ENCODE data around the gene CYB561. TPM values are rescaled to one million over a fixed set of nuclear protein-coding genes. Genes with fewer than 3 reads are reported as not detected.
A peak's percentile ranks its signal among the peaks of the same experiment; 100 is the strongest.

CYB561 gene
- total and polyA plus RNA-seq, 7 donors = 1.5 to 4.2 (median 2.9) TPM

DNA sequence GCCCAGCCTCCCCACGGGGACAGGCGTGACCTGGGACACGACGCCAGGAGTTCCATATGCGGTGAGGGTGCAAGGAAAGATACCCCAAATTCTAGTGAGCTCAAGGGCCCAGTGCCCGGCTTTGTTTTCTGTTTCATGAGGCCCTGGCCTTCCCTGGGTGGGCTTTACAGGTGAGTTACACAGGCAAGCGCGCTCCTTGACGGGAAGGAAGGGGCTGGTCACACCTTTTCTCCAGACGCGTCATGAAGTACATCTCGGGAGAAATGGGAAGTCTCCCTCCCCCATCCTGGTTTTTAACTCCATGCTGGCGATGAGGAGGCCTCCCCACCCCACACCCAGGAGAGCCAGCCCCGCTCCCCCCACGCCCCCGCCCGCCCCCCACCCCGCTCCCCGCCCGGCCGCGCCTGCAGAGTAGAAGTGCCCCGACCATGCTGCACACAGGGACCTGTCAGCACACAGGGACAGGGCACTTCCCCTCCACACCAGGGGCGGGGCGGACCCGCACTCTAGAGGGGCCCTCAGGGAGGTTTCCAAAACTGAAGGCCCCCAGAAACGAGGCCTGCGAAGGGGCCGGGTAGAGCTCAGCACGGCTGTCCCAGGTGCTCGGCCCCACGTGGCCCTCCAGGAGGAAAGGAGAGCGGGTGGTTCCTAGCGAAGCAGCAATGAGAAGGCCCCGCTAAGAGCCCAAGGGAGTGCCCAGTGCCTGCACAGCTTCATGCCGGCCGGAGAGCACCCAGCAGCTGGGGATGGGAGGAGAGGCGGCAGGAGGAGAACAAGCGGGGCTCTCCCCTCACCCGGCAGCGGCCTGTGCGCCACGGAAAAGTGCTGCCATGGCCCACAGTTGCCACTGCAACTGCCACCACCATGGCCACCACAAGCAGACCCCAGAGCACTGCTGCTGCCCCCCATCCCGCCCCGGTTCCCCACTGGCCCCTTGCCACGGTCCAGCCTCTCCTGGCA, 7.7 kb downstream of the CYB561 start:
- Histone ChIP-seq H3K36me3 (ENCODE audit: insufficient read depth in 1 of 2, low read depth in 1 of 2) (no peaks in the 10 kb centered on the region), H3K4me1 (peaks cover 11% of the 10 kb centered on the region), H3K27me3 (ENCODE audit: insufficient read depth in 3 of 3, low read length in 2 of 3) (peaks cover 0 to 8% (median 2%) of the 10 kb centered on the region in 3 donors), H3K4me3 (no peak overlapping the region), H3K9me3 (no peaks in the 10 kb centered on the region), H3K27ac (no peak overlapping the region)
- WGBS, 3 donors = 40 to 55% (median 52%) methylated on average over 35 to 46 of the region's 46 CpGs
- DNase-seq = no peak
- no peak for ATAC-seq
- TF ChIP-seq CTCF (IDR thresholded peaks at IDR 0.05) = no peak
- intact Hi-C loops (cut with DNase I) = no loop called here

GRCh38 chr17:63437287-63438091, 8.6 kb downstream of the CYB561 start:
- Histone ChIP-seq H3K9me3 (no peaks in the 10 kb centered on the region), H3K4me1 (peaks cover 11% of the 10 kb centered on the region), H3K4me3 (no peak overlapping the region), H3K36me3 (ENCODE audit: insufficient read depth in 1 of 2, low read depth in 1 of 2) (no peaks in the 10 kb centered on the region), H3K27ac (no peak overlapping the region), H3K27me3 (ENCODE audit: insufficient read depth in 3 of 3, low read length in 2 of 3) (peaks cover 0 to 8% (median 2%) of the 10 kb centered on the region in 3 donors)
- no peak for ATAC-seq
- DNase-seq = peak in 1 of 2 donors; percentile 64
- no peak for TF ChIP-seq CTCF (IDR thresholded peaks at IDR 0.05)
- 44 to 55% (median 54%) methylated on average over 51 to 55 of the region's 55 CpGs for WGBS, 3 donors
- intact Hi-C loops (cut with DNase I) = loop anchor here in 1 of 2 donors (2.0 kb wide), 1 partner anchor 25 kb away; no protein-coding TSS in a partner anchor

DNA sequence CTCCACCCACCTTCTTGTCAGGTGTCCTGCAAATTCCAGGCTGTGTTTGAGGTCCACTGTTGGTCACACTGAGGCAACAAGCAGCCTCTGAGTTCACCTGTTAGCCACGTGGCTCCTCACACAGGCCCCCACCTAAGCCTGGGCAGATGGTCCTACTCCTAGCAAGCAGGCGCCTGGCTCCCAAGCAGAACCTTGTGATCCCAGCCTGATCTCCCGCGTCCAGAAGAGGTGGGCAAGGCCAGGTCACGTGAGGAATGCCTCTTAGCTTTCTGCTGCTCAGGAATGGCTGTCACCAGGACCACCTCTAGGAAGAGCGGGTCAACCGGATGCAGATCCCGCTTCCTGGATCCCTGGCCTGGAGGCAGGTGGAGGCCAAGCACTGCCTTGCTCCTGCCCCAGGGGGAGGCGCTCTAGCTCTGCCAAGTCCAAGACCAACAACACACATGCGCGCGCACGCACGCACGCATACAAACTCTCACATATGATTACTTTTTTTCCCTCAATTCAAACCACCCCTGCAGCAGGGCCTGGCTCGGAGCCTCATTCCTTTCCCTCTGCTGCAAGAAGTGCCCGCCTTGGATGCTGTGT, 9.5 kb downstream of the CYB561 start:
- no peak for TF ChIP-seq CTCF (IDR thresholded peaks at IDR 0.05)
- ATAC-seq (no peak), DNase-seq (peak in 1 of 2 donors; percentile 63)
- H3K4me3 ChIP-seq = no peak overlapping the region
- H3K9me3 ChIP-seq = no peaks in the 10 kb centered on the region
- 72 to 74% (median 72%) methylated on average over 16 to 17 of the region's 17 CpGs for WGBS, 3 donors
- H3K27ac ChIP-seq = no peak overlapping the region
- no peaks in the 10 kb centered on the region for H3K36me3 ChIP-seq (ENCODE audit: insufficient read depth in 1 of 2, low read depth in 1 of 2)
- intact Hi-C loops (cut with DNase I) = loop anchor here in 1 of 2 donors (2.0 kb wide), 1 partner anchor 24 kb away; no protein-coding TSS in a partner anchor
- peaks cover 11% of the 10 kb centered on the region for H3K4me1 ChIP-seq
- peaks cover 0 to 8% (median 2%) of the 10 kb centered on the region in 3 donors for H3K27me3 ChIP-seq (ENCODE audit: insufficient read depth in 3 of 3, low read length in 2 of 3)

GRCh38 chr17:63435681-63436522, 10.2 kb downstream of the CYB561 start:
- no peak for TF ChIP-seq CTCF (IDR thresholded peaks at IDR 0.05)
- peak; percentile 2 to 53 (median 20) for ATAC-seq
- Histone ChIP-seq H3K9me3 (no peaks in the 10 kb centered on the region), H3K27me3 (ENCODE audit: insufficient read depth in 3 of 3, low read length in 2 of 3) (peaks cover 0 to 8% (median 2%) of the 10 kb centered on the region in 3 donors), H3K4me3 (no peak overlapping the region), H3K36me3 (ENCODE audit: insufficient read depth in 1 of 2, low read depth in 1 of 2) (no peaks in the 10 kb centered on the region), H3K4me1 (peaks cover 11% of the 10 kb centered on the region), H3K27ac (no peak overlapping the region)
- 62 to 74% (median 72%) methylated on average over 29 of the region's 29 CpGs for WGBS, 3 donors
- intact Hi-C loops (cut with DNase I) = loop anchor here in 1 of 2 donors (2.0 kb wide), 1 partner anchor 23 kb away; no protein-coding TSS in a partner anchor
- DNase-seq = no peak

All from psoas muscle (tissue), 8 donors.